GF-D8 (cell line): ENCODE results near the gene BIN1.

Experiments used
- DNase-seq: peaks from one replicate; lab custom pipeline; 2025; lab: John Stamatoyannopoulos, UW

BIN1 gene

GRCh38 chr2:127024769-127025358, 82.1 kb downstream of the BIN1 start:
- no peak for DNase-seq

- no peak for DNase-seq
Observed at GRCh38 chr2:127023504-127023903, 83.5 kb downstream of the BIN1 start.

- no peak for DNase-seq
Observed at GRCh38 chr2:127022817-127023216, 84.1 kb downstream of the BIN1 start.

- no peak for DNase-seq
Observed at GRCh38 chr2:127020536-127020935, 86.4 kb downstream of the BIN1 start.

GRCh38 chr2:127017548-127017947, 89.4 kb downstream of the BIN1 start:
- DNase-seq, result no peak

GRCh38 chr2:127016329-127016728, 90.6 kb downstream of the BIN1 start:
- DNase-seq, result no peak

- no peak for DNase-seq
Observed at GRCh38 chr2:127015106-127015910, 91.6 kb downstream of the BIN1 start.

- DNase-seq, result no peak
Observed at GRCh38 chr2:127014630-127015029, 92.3 kb downstream of the BIN1 start.

GRCh38 chr2:127014224-127014623, 92.7 kb downstream of the BIN1 start:
- no peak for DNase-seq

GRCh38 chr2:127012868-127013267, 94.1 kb downstream of the BIN1 start:
- DNase-seq, result no peak

- DNase-seq, result no peak
Observed at GRCh38 chr2:127012215-127012614, 94.7 kb downstream of the BIN1 start.

GRCh38 chr2:127011796-127012195, 95.2 kb downstream of the BIN1 start:
- no peak for DNase-seq

GRCh38 chr2:127011231-127011661, 95.7 kb downstream of the BIN1 start:
- no peak for DNase-seq

GRCh38 chr2:127008265-127009015, 98.5 kb downstream of the BIN1 start:
- DNase-seq, result no peak

GRCh38 chr2:127007652-127008051, 99.3 kb downstream of the BIN1 start:
- DNase-seq, result no peak

GRCh38 chr2:127006962-127007361, 100.0 kb downstream of the BIN1 start:
- no peak for DNase-seq

GRCh38 chr2:127004893-127005600, 101.9 kb downstream of the BIN1 start:
- no peak for DNase-seq

- DNase-seq, result no peak
Observed at GRCh38 chr2:127003070-127003800, 103.7 kb downstream of the BIN1 start.

- DNase-seq, result no peak
Observed at GRCh38 chr2:127001751-127002150, 105.2 kb downstream of the BIN1 start.

- no peak for DNase-seq
Observed at GRCh38 chr2:127000937-127001336, 106.0 kb downstream of the BIN1 start.

GRCh38 chr2:127000194-127000593, 106.8 kb downstream of the BIN1 start:
- no peak for DNase-seq
